GM18870 (cell line): Measurements from ENCODE around the gene MTNR1A.

ENCODE experiments used
- ATAC-seq: cut with Tn5 transposase; IDR thresholded peaks from one replicate; pipeline ENCODE4 v1.9.1; 2021; ENCODE audit warnings: moderate library complexity; ENCODE audit not compliant: unreplicated experiment

The MTNR1A gene

DNA sequence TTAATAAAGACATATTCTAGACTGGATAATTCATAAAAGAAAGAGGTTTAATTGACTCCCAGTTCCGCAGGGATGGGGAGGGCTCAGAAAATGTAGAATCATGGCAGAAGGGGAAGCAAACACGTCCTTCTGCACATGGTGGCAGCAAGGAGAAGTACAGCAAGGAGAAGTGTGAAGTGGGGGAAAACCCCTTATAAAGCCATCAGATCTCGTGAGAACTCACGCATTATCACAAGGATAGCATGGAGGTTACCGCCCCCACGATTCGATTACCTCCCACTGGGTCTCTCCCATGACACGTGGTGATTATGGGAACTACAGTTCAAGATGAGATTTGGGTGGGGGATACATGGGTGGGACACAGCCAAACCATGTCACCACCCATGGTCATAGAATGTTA lies 58.3 kb downstream of the MTNR1A start:
- ATAC-seq: no peak

DNA sequence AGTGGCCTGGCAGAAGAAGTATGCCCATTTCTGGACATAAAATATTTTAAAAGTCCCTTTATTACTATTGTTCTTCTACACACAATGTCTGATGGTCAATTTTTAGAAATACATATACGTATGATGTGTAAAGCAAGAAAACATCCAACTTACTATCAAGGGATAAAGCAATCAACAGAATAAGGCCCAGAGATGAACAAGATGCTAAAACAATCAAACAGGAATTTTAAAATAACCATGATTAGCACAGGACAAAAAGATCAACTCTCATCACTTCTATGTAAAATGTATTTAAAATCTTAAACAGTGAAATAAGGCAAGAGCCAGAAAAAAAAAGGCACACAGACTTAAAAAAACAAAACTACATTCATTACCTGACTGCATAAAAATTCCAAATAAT lies 60.9 kb downstream of the MTNR1A start:
- ATAC-seq: no peak

DNA sequence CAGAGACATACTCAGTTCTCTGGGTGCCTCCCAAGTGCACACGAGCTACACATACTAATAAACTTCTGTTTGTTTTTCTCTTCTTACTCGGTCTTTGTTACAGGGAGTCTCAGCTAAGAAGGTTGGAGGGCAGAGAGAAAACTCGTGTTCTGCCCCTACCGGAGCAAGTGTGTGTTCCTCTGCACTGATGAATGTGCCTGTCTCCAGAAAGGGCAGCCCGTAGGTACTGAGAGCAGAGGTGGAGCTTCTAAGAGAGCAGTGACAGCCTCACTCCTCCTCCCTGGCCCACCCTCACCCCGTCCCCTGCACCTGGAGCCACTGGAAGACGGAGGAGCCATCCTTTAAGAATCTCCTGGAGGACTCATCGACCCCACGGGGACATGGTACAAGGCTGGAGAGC lies 67.6 kb downstream of the MTNR1A start:
- no peak for ATAC-seq

DNA sequence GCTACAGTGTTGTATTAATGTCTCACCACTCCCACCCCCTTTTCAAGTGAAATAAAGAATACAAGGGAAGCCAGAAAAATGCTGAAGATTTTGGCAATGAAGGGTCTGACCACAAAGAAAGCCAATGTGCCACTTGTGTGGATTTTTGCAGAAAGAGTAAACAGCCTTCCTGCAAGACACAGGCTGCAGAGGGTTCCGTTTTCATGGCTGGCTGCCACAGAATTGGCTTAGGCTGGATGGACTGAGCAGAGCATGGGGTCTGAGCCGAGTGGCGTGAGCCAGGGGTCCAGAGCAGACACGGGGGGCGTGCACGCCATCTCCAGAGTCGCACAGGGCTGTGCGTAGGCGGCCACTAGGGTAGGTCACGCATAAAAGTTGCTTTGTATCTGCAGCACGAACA lies 69.2 kb downstream of the MTNR1A start:
- no peak for ATAC-seq

DNA sequence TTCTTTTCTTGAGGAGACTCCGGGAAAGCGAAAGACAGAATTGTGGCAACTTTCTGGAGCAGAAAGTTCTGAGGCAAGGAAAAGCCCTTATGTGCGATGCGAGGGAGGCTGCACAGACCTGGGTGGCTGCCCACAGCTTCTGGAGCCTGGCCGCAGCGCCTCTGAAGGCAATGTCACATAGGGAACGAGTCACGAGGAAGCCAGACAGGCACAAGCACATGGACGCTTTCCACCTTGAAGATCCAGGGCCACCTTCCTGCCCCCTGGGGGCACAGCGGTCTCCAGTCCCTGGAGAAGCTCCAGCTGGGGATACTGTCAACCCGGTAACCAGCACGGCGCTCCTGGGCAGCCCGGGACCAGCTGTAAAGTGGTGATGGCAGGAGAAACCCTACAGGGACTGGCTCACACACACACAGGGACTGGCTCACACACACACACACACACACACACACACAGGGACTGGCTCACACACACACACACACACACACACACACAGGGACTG lies 69.8 kb downstream of the MTNR1A start:
- ATAC-seq: no peak

DNA sequence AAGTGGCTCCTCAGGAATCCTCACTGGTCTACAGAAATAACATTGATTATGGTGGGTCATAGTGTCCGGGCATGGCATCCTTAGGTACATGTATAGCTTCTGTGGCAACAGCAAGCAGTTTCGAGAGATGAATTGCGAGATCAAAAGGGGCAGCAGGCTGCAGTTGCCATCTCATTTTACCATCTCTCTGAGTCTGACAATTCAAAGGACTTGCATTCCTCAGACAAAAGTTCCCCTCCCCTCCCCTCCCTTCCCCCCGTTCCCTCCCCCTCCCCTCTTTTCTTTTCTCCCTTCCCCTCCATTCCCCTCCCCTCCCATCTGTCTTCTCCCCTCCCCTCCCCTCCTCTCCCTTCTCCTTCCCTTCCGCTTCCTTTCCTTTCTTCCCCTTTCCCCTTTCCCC lies 70.2 kb downstream of the MTNR1A start:
- no peak for ATAC-seq

DNA sequence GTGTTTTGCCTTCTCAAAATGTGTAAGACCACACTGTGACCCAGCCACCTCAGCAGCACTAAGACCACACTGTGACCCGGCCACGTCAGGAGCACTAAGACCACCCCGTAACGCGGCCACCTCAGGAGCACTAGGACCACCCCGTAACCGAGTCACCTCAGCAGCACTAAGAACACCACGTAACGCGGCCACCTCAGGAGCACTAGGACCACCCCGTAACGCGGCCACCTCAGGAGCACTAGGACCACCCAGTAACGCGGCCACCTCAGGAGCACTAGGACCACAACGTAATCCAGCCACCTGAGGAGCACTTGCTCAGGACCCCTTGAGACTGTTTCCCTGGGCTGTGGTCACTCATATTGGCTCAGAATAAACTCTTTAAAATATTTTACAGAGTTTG lies 71.7 kb downstream of the MTNR1A start:
- ATAC-seq: no peak
